Measurements from ENCODE around the gene LIPE.
"Not testable (repeated sequence)": the region's sequence is repeated elsewhere in the genome, so short reads cannot be mapped to it uniquely, and the experiment has no call there.

Gene LIPE

GRCh38 chr19:42466521-42467182 is 39.5 kb upstream of the LIPE start:
- H3K27ac ChIP-seq (ENCODE audit: low read depth, low read length) = no peak overlapping the region
- H3K9me3 ChIP-seq (ENCODE audit: low read length) = no peaks in the 10 kb centered on the region
- no peak overlapping the region for H3K4me3 ChIP-seq (ENCODE audit: low read depth in 1 of 2, low read length in 2 of 2)
- H3K36me3 ChIP-seq (ENCODE audit: insufficient read depth, low read length) = no peaks in the 10 kb centered on the region
- H3K9ac ChIP-seq (ENCODE audit: low read length) = no peak overlapping the region
- no peaks in the 10 kb centered on the region for H3K4me1 ChIP-seq (ENCODE audit: insufficient read depth, low read length)
- H3K27me3 ChIP-seq (ENCODE audit: control insufficient read depth in 1 of 2, insufficient read depth in 2 of 2, low read length in 2 of 2) = no peaks in the 10 kb centered on the region

GRCh38 chr19:42465827-42466280 is 38.7 kb upstream of the LIPE start:
- H3K4me1 ChIP-seq (ENCODE audit: insufficient read depth, low read length) = no peaks in the 10 kb centered on the region
- H3K4me3 ChIP-seq (ENCODE audit: low read depth in 1 of 2, low read length in 2 of 2) = no peak overlapping the region
- no peaks in the 10 kb centered on the region for H3K27me3 ChIP-seq (ENCODE audit: control insufficient read depth in 1 of 2, insufficient read depth in 2 of 2, low read length in 2 of 2)
- no peak overlapping the region for H3K27ac ChIP-seq (ENCODE audit: low read depth, low read length)
- H3K9me3 ChIP-seq (ENCODE audit: low read length) = no peaks in the 10 kb centered on the region
- H3K9ac ChIP-seq (ENCODE audit: low read length) = no peak overlapping the region
- H3K36me3 ChIP-seq (ENCODE audit: insufficient read depth, low read length) = no peaks in the 10 kb centered on the region

- Histone ChIP-seq H3K27me3 (ENCODE audit: control insufficient read depth in 1 of 2, insufficient read depth in 2 of 2, low read length in 2 of 2) (no peaks in the 10 kb centered on the region), H3K9me3 (ENCODE audit: low read length) (no peaks in the 10 kb centered on the region), H3K4me3 (ENCODE audit: low read depth in 1 of 2, low read length in 2 of 2) (no peak overlapping the region), H3K27ac (ENCODE audit: low read depth, low read length) (no peak overlapping the region), H3K9ac (ENCODE audit: low read length) (no peak overlapping the region), H3K36me3 (ENCODE audit: insufficient read depth, low read length) (no peaks in the 10 kb centered on the region), H3K4me1 (ENCODE audit: insufficient read depth, low read length) (no peaks in the 10 kb centered on the region)
Observed at GRCh38 chr19:42461700-42462324, 34.6 kb upstream of the LIPE start.

- H3K36me3 ChIP-seq (ENCODE audit: insufficient read depth, low read length); H3K4me1 ChIP-seq (ENCODE audit: insufficient read depth, low read length); H3K27ac ChIP-seq (ENCODE audit: low read depth, low read length); H3K9ac ChIP-seq (ENCODE audit: low read length); H3K27me3 ChIP-seq (ENCODE audit: control insufficient read depth in 1 of 2, insufficient read depth in 2 of 2, low read length in 2 of 2); H3K9me3 ChIP-seq (ENCODE audit: low read length); H3K4me3 ChIP-seq (ENCODE audit: low read depth in 1 of 2, low read length in 2 of 2): not testable (repeated sequence)
Observed at GRCh38 chr19:42461231-42461630, 34.0 kb upstream of the LIPE start.

GRCh38 chr19:42459926-42460325 is 32.7 kb upstream of the LIPE start:
- H3K27ac ChIP-seq (ENCODE audit: low read depth, low read length) = no peak overlapping the region

GRCh38 chr19:42455621-42456081 is 28.5 kb upstream of the LIPE start:
- Histone ChIP-seq H3K27ac (ENCODE audit: low read depth, low read length) (no peak overlapping the region), H3K9me3 (ENCODE audit: low read length) (no peaks in the 10 kb centered on the region), H3K36me3 (ENCODE audit: insufficient read depth, low read length) (no peaks in the 10 kb centered on the region), H3K4me3 (ENCODE audit: low read depth in 1 of 2, low read length in 2 of 2) (no peak overlapping the region), H3K4me1 (ENCODE audit: insufficient read depth, low read length) (no peaks in the 10 kb centered on the region), H3K27me3 (ENCODE audit: control insufficient read depth in 1 of 2, insufficient read depth in 2 of 2, low read length in 2 of 2) (no peaks in the 10 kb centered on the region), H3K9ac (ENCODE audit: low read length) (no peak overlapping the region)

More at GRCh38 chr19:42459926-42460325, 32.7 kb upstream of the LIPE start:
- Histone ChIP-seq H3K4me3 (ENCODE audit: low read depth in 1 of 2, low read length in 2 of 2) (no peak overlapping the region), H3K27me3 (ENCODE audit: control insufficient read depth in 1 of 2, insufficient read depth in 2 of 2, low read length in 2 of 2) (no peaks in the 10 kb centered on the region), H3K9me3 (ENCODE audit: low read length) (no peaks in the 10 kb centered on the region), H3K36me3 (ENCODE audit: insufficient read depth, low read length) (no peaks in the 10 kb centered on the region), H3K4me1 (ENCODE audit: insufficient read depth, low read length) (no peaks in the 10 kb centered on the region), H3K9ac (ENCODE audit: low read length) (no peak overlapping the region)

GRCh38 chr19:42455086-42455485 is 27.9 kb upstream of the LIPE start:
- H3K4me3 ChIP-seq (ENCODE audit: low read depth in 1 of 2, low read length in 2 of 2) = no peak overlapping the region
- no peak overlapping the region for H3K9ac ChIP-seq (ENCODE audit: low read length)
- no peaks in the 10 kb centered on the region for H3K4me1 ChIP-seq (ENCODE audit: insufficient read depth, low read length)
- no peaks in the 10 kb centered on the region for H3K9me3 ChIP-seq (ENCODE audit: low read length)
- H3K27ac ChIP-seq (ENCODE audit: low read depth, low read length) = no peak overlapping the region
- H3K27me3 ChIP-seq (ENCODE audit: control insufficient read depth in 1 of 2, insufficient read depth in 2 of 2, low read length in 2 of 2) = no peaks in the 10 kb centered on the region
- H3K36me3 ChIP-seq (ENCODE audit: insufficient read depth, low read length) = no peaks in the 10 kb centered on the region

GRCh38 chr19:42452590-42452989 is 25.4 kb upstream of the LIPE start:
- Histone ChIP-seq H3K36me3 (ENCODE audit: insufficient read depth, low read length) (no peaks in the 10 kb centered on the region), H3K9me3 (ENCODE audit: low read length) (no peaks in the 10 kb centered on the region), H3K4me3 (ENCODE audit: low read depth in 1 of 2, low read length in 2 of 2) (no peak overlapping the region), H3K27ac (ENCODE audit: low read depth, low read length) (no peak overlapping the region), H3K9ac (ENCODE audit: low read length) (no peak overlapping the region), H3K27me3 (ENCODE audit: control insufficient read depth in 1 of 2, insufficient read depth in 2 of 2, low read length in 2 of 2) (no peaks in the 10 kb centered on the region), H3K4me1 (ENCODE audit: insufficient read depth, low read length) (no peaks in the 10 kb centered on the region)

- Histone ChIP-seq H3K9me3 (ENCODE audit: low read length) (no peaks in the 10 kb centered on the region), H3K27ac (ENCODE audit: low read depth, low read length) (no peak overlapping the region), H3K27me3 (ENCODE audit: control insufficient read depth in 1 of 2, insufficient read depth in 2 of 2, low read length in 2 of 2) (no peaks in the 10 kb centered on the region), H3K36me3 (ENCODE audit: insufficient read depth, low read length) (no peaks in the 10 kb centered on the region), H3K9ac (ENCODE audit: low read length) (no peak overlapping the region), H3K4me3 (ENCODE audit: low read depth in 1 of 2, low read length in 2 of 2) (no peak overlapping the region), H3K4me1 (ENCODE audit: insufficient read depth, low read length) (no peaks in the 10 kb centered on the region)
Observed at GRCh38 chr19:42450314-42450934, 23.2 kb upstream of the LIPE start.

GRCh38 chr19:42448306-42448705 is 21.1 kb upstream of the LIPE start:
- H3K27me3 ChIP-seq (ENCODE audit: control insufficient read depth in 1 of 2, insufficient read depth in 2 of 2, low read length in 2 of 2); H3K4me1 ChIP-seq (ENCODE audit: insufficient read depth, low read length); H3K9ac ChIP-seq (ENCODE audit: low read length); H3K4me3 ChIP-seq (ENCODE audit: low read depth in 1 of 2, low read length in 2 of 2); H3K27ac ChIP-seq (ENCODE audit: low read depth, low read length); H3K9me3 ChIP-seq (ENCODE audit: low read length); H3K36me3 ChIP-seq (ENCODE audit: insufficient read depth, low read length): not testable (repeated sequence)

GRCh38 chr19:42445948-42446347 is 18.8 kb upstream of the LIPE start:
- Histone ChIP-seq H3K4me1 (ENCODE audit: insufficient read depth, low read length) (no peaks in the 10 kb centered on the region), H3K27ac (ENCODE audit: low read depth, low read length) (no peak overlapping the region), H3K27me3 (ENCODE audit: control insufficient read depth in 1 of 2, insufficient read depth in 2 of 2, low read length in 2 of 2) (no peaks in the 10 kb centered on the region), H3K4me3 (ENCODE audit: low read depth in 1 of 2, low read length in 2 of 2) (no peak overlapping the region), H3K36me3 (ENCODE audit: insufficient read depth, low read length) (no peaks in the 10 kb centered on the region), H3K9me3 (ENCODE audit: low read length) (no peaks in the 10 kb centered on the region), H3K9ac (ENCODE audit: low read length) (no peak overlapping the region)
